Measurements from ENCODE around the gene CENPB. TPM values are rescaled to one million over a fixed set of nuclear protein-coding genes. Genes with fewer than 3 reads are reported as not detected.

CENPB gene
- total and polyA plus RNA-seq, 10 of the 15 experiments (the other 5 are each of a cell fraction or from before 2014, with no cell fraction given) = 0.16 to 71.2 (median 14.0) TPM

DNA sequence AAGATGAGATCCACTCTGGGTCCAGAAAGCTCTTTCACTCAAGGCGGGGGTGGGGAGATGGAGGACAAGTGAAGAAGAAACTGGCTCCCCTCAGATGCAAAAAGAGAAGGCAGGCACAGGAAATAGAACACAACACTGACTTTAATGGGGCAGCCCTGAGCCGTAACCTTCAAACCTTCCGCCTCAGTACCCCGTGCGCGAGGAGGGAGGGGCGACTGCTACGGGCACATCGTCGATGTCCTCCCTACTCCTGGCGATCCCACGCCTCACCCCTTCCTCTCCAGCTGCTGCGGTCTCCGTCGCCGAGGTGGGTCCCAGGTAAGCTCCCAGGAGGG lies 9.2 kb downstream of the CENPB start:
- WGBS (ENCODE audit: insufficient coverage, insufficient replicate concordance, low lambda C conversion rate, missing lambda C conversion rate) = 9% methylated on average over 16 of the region's 16 CpGs
- peak overlapping the region; percentile 55 for H3K4me3 ChIP-seq
- in situ Hi-C loops (cut with MboI) = no loop called here
- H3K36me3 ChIP-seq (ENCODE audit: control insufficient read depth in 2 of 2, insufficient read depth in 2 of 2, low read length in 1 of 2) = no peaks in the 10 kb centered on the region
- peaks cover 12 to 16% of the 10 kb centered on the region in 2 experiments for H3K27me3 ChIP-seq (replicated peaks in 1 of 2; ENCODE audit: control insufficient read depth in 2 of 2, insufficient read depth in 2 of 2, low read length in 1 of 2)
- ATAC-seq = no peak; the same call in 2 of the 3 replicates
- no peak overlapping the region for H3K27ac ChIP-seq (ENCODE audit: control insufficient read depth, insufficient read depth)
- ChIA-PET SMC1A (ENCODE audit: uncharacterized antibody, unreplicated experiment) (interaction anchor here (0.7 kb wide), 1 partner anchor 10 kb away, joined by 3 read pairs; the partner anchor contains the start of gene ADISSP), POLR2A (interaction anchor here (1.2 kb wide), 1 partner anchor 20 kb away, joined by 3 read pairs; no protein-coding TSS in a partner anchor), RAD21 (ENCODE audit: unreplicated experiment) (no interaction called here), CTCF (interaction anchor here (4.2 kb wide), 1 partner anchor 9 kb away, joined by 26 read pairs; the partner anchor contains the start of gene ADISSP)
- no TSS peak for BruUV-seq (replicated peaks)
- intact Hi-C loops (cut with micrococcal nuclease; ENCODE audit: unreplicated experiment) = no loop called here
- H3K4me2 ChIP-seq (ENCODE audit: control insufficient read depth, insufficient read depth) = peak overlapping the region; percentile 99
- peak overlapping the region; percentile 8; the same call in 1 of the 2 replicates for H3K9ac ChIP-seq (ENCODE audit: control insufficient read depth, insufficient read depth, low read length)
- no peaks in the 10 kb centered on the region; the same call in 2 of the 3 replicates for H3K9me3 ChIP-seq (replicated peaks; ENCODE audit: control insufficient read depth, insufficient read depth, low read length)
- no peaks in the 10 kb centered on the region for H4K20me1 ChIP-seq (ENCODE audit: control insufficient read depth, insufficient read depth)
- H3K4me1 ChIP-seq (ENCODE audit: control insufficient read depth, insufficient read depth, low read length) = peaks cover 12% of the 10 kb centered on the region
- no peak for DNase-seq (ENCODE audit: low read depth, low spot score)
- no peak for FAIRE-seq
- peak overlapping the region; percentile 83 for H2AFZ ChIP-seq (ENCODE audit: control insufficient read depth, low read depth, low read length)
- no peaks in the 10 kb centered on the region for H3K79me2 ChIP-seq (ENCODE audit: control insufficient read depth, insufficient read depth, low read length)
- TF ChIP-seq CHD2 (IDR thresholded peaks at IDR 0.05; ENCODE audit: borderline replicate concordance, low read depth, low read length) (no peak), EZH2 (IDR thresholded peaks at IDR 0.05; ENCODE audit: borderline replicate concordance, control insufficient read depth, low read depth, low read length) (no peak), SMAD1 (IDR thresholded peaks at IDR 0.05; ENCODE audit: low read depth, partially characterized antibody) (no peak), GABPA (IDR thresholded peaks at IDR 0.05; ENCODE audit: low read depth) (no peak), FOS (IDR thresholded peaks at IDR 0.05; ENCODE audit: borderline replicate concordance, extremely low read depth, insufficient read length) (no peak), YBX1 (IDR thresholded peaks at IDR 0.05) (no peak), GATAD2B (conservative IDR thresholded peaks at IDR 0.05; ENCODE audit: low read depth) (no peak), SRF (IDR thresholded peaks at IDR 0.05; ENCODE audit: low read depth in 2 of 2, low read length in 2 of 2) (no peak), RAD51 (IDR thresholded peaks at IDR 0.05) (no peak), POU2F2 (IDR thresholded peaks at IDR 0.05; ENCODE audit: borderline replicate concordance, low read depth, low read length) (no peak), POLR2A (IDR thresholded peaks at IDR 0.05; ENCODE audit: low read depth, low read length) (no peak)
- TF ChIP-seq, protein P1, sequence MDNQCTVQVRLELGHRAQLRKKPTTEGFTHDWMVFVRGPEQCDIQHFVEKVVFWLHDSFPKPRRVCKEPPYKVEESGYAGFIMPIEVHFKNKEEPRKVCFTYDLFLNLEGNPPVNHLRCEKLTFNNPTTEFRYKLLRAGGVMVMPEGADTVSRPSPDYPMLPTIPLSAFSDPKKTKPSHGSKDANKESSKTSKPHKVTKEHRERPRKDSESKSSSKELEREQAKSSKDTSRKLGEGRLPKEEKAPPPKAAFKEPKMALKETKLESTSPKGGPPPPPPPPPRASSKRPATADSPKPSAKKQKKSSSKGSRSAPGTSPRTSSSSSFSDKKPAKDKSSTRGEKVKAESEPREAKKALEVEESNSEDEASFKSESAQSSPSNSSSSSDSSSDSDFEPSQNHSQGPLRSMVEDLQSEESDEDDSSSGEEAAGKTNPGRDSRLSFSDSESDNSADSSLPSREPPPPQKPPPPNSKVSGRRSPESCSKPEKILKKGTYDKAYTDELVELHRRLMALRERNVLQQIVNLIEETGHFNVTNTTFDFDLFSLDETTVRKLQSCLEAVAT (IDR thresholded peaks at IDR 0.05) = no peak
- TF ChIP-seq, protein P2, sequence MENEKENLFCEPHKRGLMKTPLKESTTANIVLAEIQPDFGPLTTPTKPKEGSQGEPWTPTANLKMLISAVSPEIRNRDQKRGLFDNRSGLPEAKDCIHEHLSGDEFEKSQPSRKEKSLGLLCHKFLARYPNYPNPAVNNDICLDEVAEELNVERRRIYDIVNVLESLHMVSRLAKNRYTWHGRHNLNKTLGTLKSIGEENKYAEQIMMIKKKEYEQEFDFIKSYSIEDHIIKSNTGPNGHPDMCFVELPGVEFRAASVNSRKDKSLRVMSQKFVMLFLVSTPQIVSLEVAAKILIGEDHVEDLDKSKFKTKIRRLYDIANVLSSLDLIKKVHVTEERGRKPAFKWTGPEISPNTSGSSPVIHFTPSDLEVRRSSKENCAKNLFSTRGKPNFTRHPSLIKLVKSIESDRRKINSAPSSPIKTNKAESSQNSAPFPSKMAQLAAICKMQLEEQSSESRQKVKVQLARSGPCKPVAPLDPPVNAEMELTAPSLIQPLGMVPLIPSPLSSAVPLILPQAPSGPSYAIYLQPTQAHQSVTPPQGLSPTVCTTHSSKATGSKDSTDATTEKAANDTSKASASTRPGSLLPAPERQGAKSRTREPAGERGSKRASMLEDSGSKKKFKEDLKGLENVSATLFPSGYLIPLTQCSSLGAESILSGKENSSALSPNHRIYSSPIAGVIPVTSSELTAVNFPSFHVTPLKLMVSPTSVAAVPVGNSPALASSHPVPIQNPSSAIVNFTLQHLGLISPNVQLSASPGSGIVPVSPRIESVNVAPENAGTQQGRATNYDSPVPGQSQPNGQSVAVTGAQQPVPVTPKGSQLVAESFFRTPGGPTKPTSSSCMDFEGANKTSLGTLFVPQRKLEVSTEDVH (IDR thresholded peaks at IDR 0.05; ENCODE audit: low read depth, partially characterized antibody) = no peak
- TF ChIP-seq, protein P3, sequence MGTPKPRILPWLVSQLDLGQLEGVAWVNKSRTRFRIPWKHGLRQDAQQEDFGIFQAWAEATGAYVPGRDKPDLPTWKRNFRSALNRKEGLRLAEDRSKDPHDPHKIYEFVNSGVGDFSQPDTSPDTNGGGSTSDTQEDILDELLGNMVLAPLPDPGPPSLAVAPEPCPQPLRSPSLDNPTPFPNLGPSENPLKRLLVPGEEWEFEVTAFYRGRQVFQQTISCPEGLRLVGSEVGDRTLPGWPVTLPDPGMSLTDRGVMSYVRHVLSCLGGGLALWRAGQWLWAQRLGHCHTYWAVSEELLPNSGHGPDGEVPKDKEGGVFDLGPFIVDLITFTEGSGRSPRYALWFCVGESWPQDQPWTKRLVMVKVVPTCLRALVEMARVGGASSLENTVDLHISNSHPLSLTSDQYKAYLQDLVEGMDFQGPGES (IDR thresholded peaks at IDR 0.05) = no peak
- TF ChIP-seq, protein P4, sequence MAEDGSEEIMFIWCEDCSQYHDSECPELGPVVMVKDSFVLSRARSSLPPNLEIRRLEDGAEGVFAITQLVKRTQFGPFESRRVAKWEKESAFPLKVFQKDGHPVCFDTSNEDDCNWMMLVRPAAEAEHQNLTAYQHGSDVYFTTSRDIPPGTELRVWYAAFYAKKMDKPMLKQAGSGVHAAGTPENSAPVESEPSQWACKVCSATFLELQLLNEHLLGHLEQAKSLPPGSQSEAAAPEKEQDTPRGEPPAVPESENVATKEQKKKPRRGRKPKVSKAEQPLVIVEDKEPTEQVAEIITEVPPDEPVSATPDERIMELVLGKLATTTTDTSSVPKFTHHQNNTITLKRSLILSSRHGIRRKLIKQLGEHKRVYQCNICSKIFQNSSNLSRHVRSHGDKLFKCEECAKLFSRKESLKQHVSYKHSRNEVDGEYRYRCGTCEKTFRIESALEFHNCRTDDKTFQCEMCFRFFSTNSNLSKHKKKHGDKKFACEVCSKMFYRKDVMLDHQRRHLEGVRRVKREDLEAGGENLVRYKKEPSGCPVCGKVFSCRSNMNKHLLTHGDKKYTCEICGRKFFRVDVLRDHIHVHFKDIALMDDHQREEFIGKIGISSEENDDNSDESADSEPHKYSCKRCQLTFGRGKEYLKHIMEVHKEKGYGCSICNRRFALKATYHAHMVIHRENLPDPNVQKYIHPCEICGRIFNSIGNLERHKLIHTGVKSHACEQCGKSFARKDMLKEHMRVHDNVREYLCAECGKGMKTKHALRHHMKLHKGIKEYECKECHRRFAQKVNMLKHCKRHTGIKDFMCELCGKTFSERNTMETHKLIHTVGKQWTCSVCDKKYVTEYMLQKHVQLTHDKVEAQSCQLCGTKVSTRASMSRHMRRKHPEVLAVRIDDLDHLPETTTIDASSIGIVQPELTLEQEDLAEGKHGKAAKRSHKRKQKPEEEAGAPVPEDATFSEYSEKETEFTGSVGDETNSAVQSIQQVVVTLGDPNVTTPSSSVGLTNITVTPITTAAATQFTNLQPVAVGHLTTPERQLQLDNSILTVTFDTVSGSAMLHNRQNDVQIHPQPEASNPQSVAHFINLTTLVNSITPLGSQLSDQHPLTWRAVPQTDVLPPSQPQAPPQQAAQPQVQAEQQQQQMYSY (CRISPR knock-in tag; IDR thresholded peaks at IDR 0.05) = no peak
